Measurements from ENCODE around the gene RBM33.

DNA sequence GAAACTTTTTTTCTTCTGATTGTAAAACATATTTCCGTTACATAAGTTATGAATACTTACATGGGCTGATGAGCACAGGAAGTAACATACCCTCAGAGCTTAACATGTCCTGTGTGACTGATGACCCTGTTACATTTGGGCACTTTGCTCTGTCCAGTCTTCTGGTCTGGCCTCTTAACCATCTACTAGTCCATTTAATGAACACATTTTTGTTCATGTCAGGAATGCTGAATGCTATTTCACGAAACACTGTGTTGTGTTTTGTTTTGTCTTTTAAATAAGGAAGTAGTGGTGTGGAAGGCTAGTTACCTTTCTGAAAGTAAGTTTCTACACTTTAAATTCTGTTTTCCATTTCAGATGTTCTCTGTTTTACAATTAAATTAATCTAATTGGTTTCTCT, 77.7 kb downstream of the RBM33 start:
- TF ChIP-seq BHLHE40 (IDR thresholded peaks at IDR 0.05; ENCODE audit: borderline replicate concordance) (no peak), FOXK2 (IDR thresholded peaks at IDR 0.05) (no peak), TARDBP (IDR thresholded peaks at IDR 0.05) (no peak), FOXA1 (IDR thresholded peaks at IDR 0.05) (no peak), NFRKB (IDR thresholded peaks at IDR 0.05) (no peak), SP1 (IDR thresholded peaks at IDR 0.05) (no peak)
